K562 (cell line): ENCODE results near the gene MDM1.

Experiments used
- ARID1B ChIP-seq: fragments of 450-650 bp; IDR thresholded peaks from 2 replicates; pipeline ENCODE4 v1.6.1; 2016; ENCODE audit warnings: antibody characterized with exemption, mild to moderate bottlenecking, inconsistent platforms
- GTF2A2 ChIP-seq: IDR thresholded peaks from 2 replicates; pipeline ENCODE4 v1.6.1; 2016; ENCODE audit warnings: mild to moderate bottlenecking, missing genetic modification characterization, missing compliant biosample characterization
- NR1H2 ChIP-seq: sonication (generic); formaldehyde crosslinking; IDR thresholded peaks from 2 replicates; pipeline ENCODE4 v1.4.0; 2020; ENCODE audit warnings: mild to moderate bottlenecking, missing genetic modification reagents
- PHF20 ChIP-seq: fragments of 450-650 bp; IDR thresholded peaks from 2 replicates; pipeline ENCODE4 v1.6.1; 2018; ENCODE audit not compliant: partially characterized antibody
- POLR2A ChIP-seq: fragments of 450-650 bp; conservative IDR thresholded peaks from 2 replicates; pipeline ENCODE4 v1.6.1; 2016
- SPI1 ChIP-seq: IDR thresholded peaks from 2 replicates; pipeline ENCODE4 v1.6.1; 2011; ENCODE audit warnings: low read depth, low read length, control low read depth, borderline replicate concordance
- TBP ChIP-seq: optimal IDR thresholded peaks from 2 replicates; pipeline ENCODE3; 2011; ENCODE audit warnings: low read depth, low read length, improper control_type of control experiment

DNA sequence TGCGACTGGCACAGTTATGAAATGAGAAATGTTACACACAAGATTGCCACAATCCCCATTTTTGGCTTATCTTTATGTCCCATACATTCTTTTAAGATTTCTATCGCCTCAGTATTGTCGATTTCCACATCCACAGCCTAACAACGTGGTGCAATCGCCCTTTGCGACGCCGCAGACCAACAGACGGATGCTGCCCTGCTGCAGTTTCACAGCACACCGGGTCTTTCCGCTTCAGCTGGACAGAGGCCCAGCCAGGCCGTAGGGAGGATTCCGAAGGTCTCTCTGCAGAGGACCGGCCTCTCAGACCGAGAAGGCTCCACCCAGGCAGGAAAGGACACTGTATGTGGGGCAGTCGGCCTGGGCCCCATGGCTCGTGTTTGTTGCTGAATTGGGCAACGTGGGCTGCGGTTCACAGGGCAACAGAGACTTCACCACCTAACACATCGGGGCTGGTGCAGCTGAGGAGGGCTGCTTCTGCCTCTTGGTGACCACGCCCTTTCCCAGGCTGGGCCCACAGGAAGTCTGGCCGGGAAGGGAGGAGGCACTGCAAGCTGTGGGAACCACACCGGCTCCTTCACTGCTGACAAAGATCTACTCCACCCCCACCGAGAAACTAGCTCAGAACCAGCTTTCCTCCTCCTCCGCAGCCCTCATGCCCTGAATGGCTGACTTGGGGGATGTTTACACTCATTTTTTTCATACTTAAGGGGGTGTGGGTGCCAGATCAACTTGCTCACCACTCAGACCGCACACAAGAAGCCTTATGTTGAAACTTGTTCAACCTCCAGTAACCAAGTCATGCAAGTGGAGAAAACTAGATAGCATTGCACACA is 32.9 kb upstream of the MDM1 start:
- TF ChIP-seq NR1H2 (CRISPR knock-in tag) (no peak), SPI1 (0 out of 2 replicates have a peak, but pooled peaks have one; percentile 32), POLR2A (peak; percentile 78), GTF2A2 (tag) (no peak), PHF20 (peak; percentile 65), TBP (peak; percentile 48), ARID1B (peak; percentile 77)
